K562 (cell line): Measurements from ENCODE around the gene CHD5. TPM values are rescaled to one million over a fixed set of nuclear protein-coding genes. Genes with fewer than 3 reads are reported as not detected.

Experiments used
- ATAC-seq: fragments of 200-7000 bp; cut with Tn5 transposase; 3 replicates; pipeline ENCODE4 v1.9.1; 2020; ENCODE audit warnings: moderate library complexity
- BruUV-seq: library from RNA; stranded (reverse); fragments of 400-500 nt; replicated peaks from 2 replicates; lab custom pipeline; 2021; lab: Mats Ljungman, UMichigan
- CTCF ChIA-PET: fragments of 300-600 bp; formaldehyde crosslinking; extraction: SDS; loops from one replicate; lab custom pipeline; 2021; ENCODE audit warnings: low intra/inter-chr PET ratio; lab: Yijun Ruan, JAX
- POLR2A ChIA-PET: fragments of 300-600, 350-650 bp; sonication (Branson Sonifier 250); formaldehyde crosslinking; extraction: SDS; loops from one replicate; lab custom pipeline; 2021; ENCODE audit warnings: antibody characterized with exemption, inconsistent platforms; lab: Yijun Ruan, JAX
- DNase-seq, 4 experiments: peaks; one replicate each; pipeline versions ENCODE4 v3.0.0 to v3.0.0-alpha.2; 2011 to 2018; ENCODE audit warnings: low spot score in 3 of 4, mixed read lengths in 3 of 4; ENCODE audit errors: extremely low read depth in 1 of 4
- FAIRE-seq: peaks from 2 replicates; lab custom pipeline; 2011; peaks lifted over from hg19 to GRCh38; lab: Jason Lieb, UNC
- H2AFZ ChIP-seq: 2 replicates; pipeline ENCODE4 v1.6.0; 2011; ENCODE audit warnings: low read depth, low read length, control low read depth, inconsistent platforms
- H3K27ac ChIP-seq: fragments of 200-600 bp; 3 replicates; pipeline ENCODE4 v1.8.0; 2011; ENCODE audit warnings: low read depth, mild to moderate bottlenecking, control low read depth, inconsistent platforms, low read length, moderate library complexity, mixed read lengths; ENCODE audit errors: extremely low read depth
- H3K27me3 ChIP-seq, 2 experiments: fragments of 300-600 bp in 1 of 2; 2 replicates in 1 of 2; 3 replicates in 1 of 2; pipeline versions ENCODE4 v1.6.0 to v1.8.0; 2011; ENCODE audit warnings: inconsistent platforms in 2 of 2, low read length in 2 of 2, mild to moderate bottlenecking in 1 of 2, mixed read lengths in 1 of 2, moderate library complexity in 1 of 2; ENCODE audit not compliant: control insufficient read depth in 2 of 2, insufficient read depth in 2 of 2
- H3K36me3 ChIP-seq: fragments of 300-600 bp; 3 replicates; pipeline ENCODE4 v1.8.0; 2011; ENCODE audit warnings: mild to moderate bottlenecking, low read length, inconsistent platforms; ENCODE audit not compliant: control insufficient read depth, insufficient read depth
- H3K4me1 ChIP-seq, 2 experiments: fragments of 200-600 bp in 1 of 2; replicated peaks in 1 of 2; 2 replicates in 1 of 2; 3 replicates in 1 of 2; pipeline versions ENCODE4 v1.5.1 to v1.8.0; 2011; ENCODE audit warnings: inconsistent platforms in 2 of 2, low read length in 2 of 2, mild to moderate bottlenecking in 1 of 2, mixed read lengths in 1 of 2, moderate library complexity in 1 of 2; ENCODE audit not compliant: control insufficient read depth in 2 of 2, insufficient read depth in 2 of 2
- H3K4me2 ChIP-seq: 2 replicates; pipeline ENCODE4 v1.6.1; 2011; ENCODE audit warnings: low read length, control low read depth, inconsistent platforms, mixed read lengths; ENCODE audit not compliant: insufficient read depth
- H3K4me3 ChIP-seq: fragments of 200-600 bp; sonication (generic), shearing (Covaris generic); 2 replicates; pipeline ENCODE4 v1.5.1; 2016; ENCODE audit warnings: control low read depth, inconsistent platforms
- H3K79me2 ChIP-seq: fragments of 200-600 bp; 3 replicates; pipeline ENCODE4 v1.8.0; 2011; ENCODE audit warnings: low read length, inconsistent platforms; ENCODE audit not compliant: control insufficient read depth, insufficient read depth
- H3K9ac ChIP-seq, 2 experiments: 2 replicates each; pipeline versions ENCODE4 v1.6.0 to v1.6.1; 2011; ENCODE audit warnings: low read depth in 2 of 2, low read length in 2 of 2, control low read depth in 1 of 2, inconsistent platforms in 1 of 2, mild to moderate bottlenecking in 1 of 2, mixed read lengths in 1 of 2; ENCODE audit not compliant: insufficient read depth in 1 of 2
- H3K9me1 ChIP-seq: one replicate; pipeline ENCODE4 v1.6.0; 2011; ENCODE audit warnings: inconsistent platforms, mild to moderate bottlenecking, low read length, moderate library complexity; ENCODE audit not compliant: control insufficient read depth, insufficient read depth
- H3K9me3 ChIP-seq: replicated peaks from 2 replicates; pipeline ENCODE4 v1.5.1; 2011; ENCODE audit warnings: low read depth, low read length, inconsistent platforms; ENCODE audit not compliant: control insufficient read depth, insufficient read depth
- H4K20me1 ChIP-seq: replicated peaks from 2 replicates; pipeline ENCODE4 v1.6.1; 2011; ENCODE audit warnings: low read length, inconsistent platforms, mixed read lengths; ENCODE audit not compliant: control insufficient read depth, insufficient read depth
- ARID1B ChIP-seq: fragments of 450-650 bp; IDR thresholded peaks from 2 replicates; pipeline ENCODE4 v1.6.1; 2016; ENCODE audit warnings: antibody characterized with exemption, mild to moderate bottlenecking, inconsistent platforms
- CEBPZ ChIP-seq: fragments of 150-350 bp; IDR thresholded peaks from 2 replicates; pipeline ENCODE4 v1.6.1; 2014; ENCODE audit warnings: low read depth, mild to moderate bottlenecking, low read length, borderline replicate concordance
- DMBX1 ChIP-seq: fragments of 250-450 bp; sonication (Bioruptor Pico); IDR thresholded peaks from 2 replicates; pipeline ENCODE4 v1.8.0; 2022; ENCODE audit warnings: inconsistent platforms, mild to moderate bottlenecking, moderate library complexity, borderline replicate concordance
- ELF2 ChIP-seq: fragments of 250-450 bp; sonication (Bioruptor Pico); IDR thresholded peaks from 2 replicates; pipeline ENCODE4 v1.5.0; 2021; ENCODE audit warnings: mild to moderate bottlenecking
- FOXK2 ChIP-seq, 2 experiments: fragments of 450-650 bp; IDR thresholded peaks in 1 of 2; conservative IDR thresholded peaks in 1 of 2; 2 replicates each; pipeline ENCODE4 v1.6.1; 2016; ENCODE audit warnings: low read depth in 2 of 2, mild to moderate bottlenecking in 1 of 2
- HIVEP1 ChIP-seq: fragments of 250-450 bp; sonication (Bioruptor Pico); IDR thresholded peaks from 2 replicates; pipeline ENCODE4 v1.4.0; 2020; ENCODE audit warnings: mild to moderate bottlenecking
- JUND ChIP-seq, 2 experiments: IDR thresholded peaks; 2 replicates in 1 of 2; 3 replicates in 1 of 2; pipeline ENCODE4 v1.6.1; 2011; ENCODE audit warnings: borderline replicate concordance in 2 of 2, low read depth in 2 of 2, low read length in 2 of 2, improper control_type of control experiment in 1 of 2, missing biosample characterization in 1 of 2, missing genetic modification characterization in 1 of 2, missing genetic modification reagents in 1 of 2
- NFIX ChIP-seq: fragments of 250-450 bp; sonication (Bioruptor Pico); IDR thresholded peaks from 2 replicates; pipeline ENCODE4 v1.4.0; 2020; ENCODE audit warnings: low read depth, mild to moderate bottlenecking, moderate library complexity
- POLR2A ChIP-seq: fragments of 450-650 bp; conservative IDR thresholded peaks from 2 replicates; pipeline ENCODE4 v1.6.1; 2016
- SAP30 ChIP-seq: fragments of 200-600 bp; sonication (generic); IDR thresholded peaks from 2 replicates; pipeline ENCODE4 v1.6.1; 2012; ENCODE audit warnings: borderline replicate concordance, low read depth, mild to moderate bottlenecking, moderate library complexity, low read length, control low read depth, inconsistent platforms; ENCODE audit not compliant: insufficient read depth, poor library complexity, severe bottlenecking
- ZBTB34 ChIP-seq: fragments of 250-450 bp; sonication (Bioruptor Pico); IDR thresholded peaks from 2 replicates; pipeline ENCODE4 v1.8.0; 2021; ENCODE audit warnings: mild to moderate bottlenecking, moderate library complexity
- ZNF133 ChIP-seq: fragments of 250-450 bp; sonication (Bioruptor Pico); IDR thresholded peaks from 2 replicates; pipeline ENCODE4 v1.4.0; 2020; ENCODE audit warnings: mild to moderate bottlenecking
- ZNF253 ChIP-seq: fragments of 250-450 bp; sonication (Bioruptor Pico); conservative IDR thresholded peaks from 2 replicates; pipeline ENCODE4 v1.6.1; 2021; ENCODE audit warnings: mild to moderate bottlenecking
- ZNF354B ChIP-seq: fragments of 250-450 bp; sonication (Bioruptor Pico); IDR thresholded peaks from 2 replicates; pipeline ENCODE4 v1.4.0; 2020
- ZNF408 ChIP-seq: fragments of 250-450 bp; sonication (Bioruptor Pico); IDR thresholded peaks from 2 replicates; pipeline ENCODE4 v1.4.0; 2020; ENCODE audit warnings: low read depth, mild to moderate bottlenecking, moderate library complexity
- ZNF41 ChIP-seq: fragments of 250-450 bp; sonication (Bioruptor Pico); conservative IDR thresholded peaks from 2 replicates; pipeline ENCODE4 v1.4.0; 2020; ENCODE audit warnings: mild to moderate bottlenecking
- ZNF507 ChIP-seq: conservative IDR thresholded peaks from 2 replicates; pipeline ENCODE4 v1.6.1; 2017; ENCODE audit warnings: missing genetic modification characterization, missing compliant biosample characterization
- WGBS: fragments of 100-300 bp; shearing (Covaris generic); methylation state at CpG from one replicate; pipeline ENCODE4 v1.1.6; 2016; ENCODE audit warnings: low coverage, mixed read lengths; ENCODE audit not compliant: insufficient coverage; ENCODE audit errors: missing lambda C conversion rate; 5-methylcytosine and 5-hydroxymethylcytosine counted together
- in situ Hi-C: fragments of 300-500 bp; cut with MboI; formaldehyde crosslinking; loops from 4 replicates; pipeline ENCODE4 v1.15.0; 2018; ENCODE audit warnings: inconsistent platforms, mixed read lengths
- intact Hi-C: fragments of 100-400 bp; cut with micrococcal nuclease; formaldehyde crosslinking; loops from 2 replicates; pipeline ENCODE4 v1.14.2; 2022
- polyA plus RNA-seq, 8 experiments: library from polyadenylated mRNA; depleted of rRNA in 4 of 8; stranded (reverse) in 5 of 8; unstranded in 3 of 8; fragments of >200 nt; fragmentation: Nextera tagmentation in 2 of 8; fragmentation: Illumina TruSeq in 1 of 8; extraction: Ambion mirVana in 2 of 8; extraction: Trizol in 1 of 8; gene quantifications; 2 replicates each; pipeline versions ENCODE4 v1.2.1 to v1.2.3, GENCODE V29; 2011 to 2014; ENCODE audit warnings: inconsistent platforms in 1 of 8, missing spikeins in 1 of 8
- total RNA-seq, 7 experiments: library from RNA; depleted of rRNA in 6 of 7; stranded (reverse); fragments of >200 nt in 6 of 7; fragmentation: Illumina TruSeq in 2 of 7; extraction: Trizol in 2 of 7; gene quantifications; 2 replicates each; pipeline versions ENCODE4 v1.2.1 to v1.2.3, GENCODE V29; 2011 to 2021; ENCODE audit warnings: low replicate concordance in 1 of 7

CHD5 gene
- total and polyA plus RNA-seq, 9 of the 15 experiments (the other 6 are each of a cell fraction or from before 2014, with no cell fraction given): 0.03 to 0.52 (median 0.11) TPM; not detected in 2

- POLR2A ChIA-PET: interaction anchor here (0.8 to 1.4 kb wide), 2 partner anchors 9 to 11 kb away, joined by 4 read pairs; no protein-coding TSS in a partner anchor
- Histone ChIP-seq H3K4me2 (no peak overlapping the region), H3K9me1 (no peaks in the 10 kb centered on the region), H3K4me3 (no peak overlapping the region), H3K9ac (no peak overlapping the region), H4K20me1 (peaks cover 9% of the 10 kb centered on the region; the same call in 1 of the 2 replicates), H3K79me2 (no peaks in the 10 kb centered on the region), H3K4me1 (peaks cover 0 to 24% of the 10 kb centered on the region in 2 experiments; a peak in 2 of 5 replicates), H3K9me3 (no peaks in the 10 kb centered on the region), H3K36me3 (no peaks in the 10 kb centered on the region), H2AFZ (no peak overlapping the region), H3K27me3 (peaks cover 15 to 66% of the 10 kb centered on the region in 2 experiments; a peak in 4 of 5 replicates), H3K27ac (no peak overlapping the region)
- no peak for FAIRE-seq
- WGBS: 2% methylated on average over 9 of the region's 9 CpGs
- ATAC-seq: no peak
- no peak for DNase-seq
- intact Hi-C loops: no loop called here
- in situ Hi-C loops: no loop called here
- no TSS peak for BruUV-seq
- CTCF ChIA-PET: interaction anchor here (0.6 kb wide), 1 partner anchor 175 kb away, joined by 6 read pairs; no protein-coding TSS in a partner anchor
- TF ChIP-seq ZBTB34 (CRISPR knock-in tag) (no peak), SAP30 (no peak), ZNF253 (no peak), ARID1B (no peak), ZNF507 (tag) (no peak), CEBPZ (no peak), NFIX (CRISPR knock-in tag) (no peak), HIVEP1 (CRISPR knock-in tag) (no peak), ELF2 (CRISPR knock-in tag) (no peak), ZNF354B (CRISPR knock-in tag) (no peak), ZNF133 (CRISPR knock-in tag) (no peak), POLR2A (no peak), ZNF408 (CRISPR knock-in tag) (no peak), DMBX1 (CRISPR knock-in tag) (no peak), JUND (IDR thresholded peaks at IDR 0.05; ENCODE audit: borderline replicate concordance, low read depth, low read length) (no peak), JUND (tag; IDR thresholded peaks at IDR 0.05; ENCODE audit: borderline replicate concordance, low read depth, low read length) (no peak), FOXK2 (conservative IDR thresholded peaks at IDR 0.05 in 1 of 2, IDR thresholded peaks at IDR 0.05 in 1 of 2; ENCODE audit: low read depth in 2 of 2) (no peak), ZNF41 (CRISPR knock-in tag) (no peak)
Observed at GRCh38 chr1:6102532-6102845, 77.6 kb downstream of the CHD5 start.
